Ovary (tissue), 3 donors: ENCODE data around the gene CCDC33.

Experiments used
- CTCF ChIP-seq, 3 donors: fragments of 450-650 bp in 2 of 3; fragments of 200-600 bp in 1 of 3; IDR thresholded peaks; one replicate each; pipeline versions ENCODE4 v1.5.1 to v1.8.0; 2016 to 2022; ENCODE audit warnings: antibody characterized with exemption in 3 of 3, mild to moderate bottlenecking in 1 of 3
- POLR2A ChIP-seq: fragments of 450-650 bp; IDR thresholded peaks from one replicate; pipeline ENCODE4 v1.6.1; 2017; ENCODE audit warnings: antibody characterized with exemption, mild to moderate bottlenecking, moderate library complexity
- donor health status: DM: no; HTN: no; CAD: no.

GRCh38 chr15:74368121-74368520, 132.0 kb downstream of the CCDC33 start:
- TF ChIP-seq CTCF (IDR thresholded peaks at IDR 0.05) (no peak), POLR2A (no peak)
